Measurements from ENCODE around the gene MALL. TPM values are rescaled to one million over a fixed set of nuclear protein-coding genes. Genes with fewer than 3 reads are reported as not detected.
"Not testable (repeated sequence)": the region's sequence is repeated elsewhere in the genome, so short reads cannot be mapped to it uniquely, and the experiment has no call there.

The MALL gene
- total RNA-seq, 1 experiment from 2014 or later, result 0.10 TPM

DNA sequence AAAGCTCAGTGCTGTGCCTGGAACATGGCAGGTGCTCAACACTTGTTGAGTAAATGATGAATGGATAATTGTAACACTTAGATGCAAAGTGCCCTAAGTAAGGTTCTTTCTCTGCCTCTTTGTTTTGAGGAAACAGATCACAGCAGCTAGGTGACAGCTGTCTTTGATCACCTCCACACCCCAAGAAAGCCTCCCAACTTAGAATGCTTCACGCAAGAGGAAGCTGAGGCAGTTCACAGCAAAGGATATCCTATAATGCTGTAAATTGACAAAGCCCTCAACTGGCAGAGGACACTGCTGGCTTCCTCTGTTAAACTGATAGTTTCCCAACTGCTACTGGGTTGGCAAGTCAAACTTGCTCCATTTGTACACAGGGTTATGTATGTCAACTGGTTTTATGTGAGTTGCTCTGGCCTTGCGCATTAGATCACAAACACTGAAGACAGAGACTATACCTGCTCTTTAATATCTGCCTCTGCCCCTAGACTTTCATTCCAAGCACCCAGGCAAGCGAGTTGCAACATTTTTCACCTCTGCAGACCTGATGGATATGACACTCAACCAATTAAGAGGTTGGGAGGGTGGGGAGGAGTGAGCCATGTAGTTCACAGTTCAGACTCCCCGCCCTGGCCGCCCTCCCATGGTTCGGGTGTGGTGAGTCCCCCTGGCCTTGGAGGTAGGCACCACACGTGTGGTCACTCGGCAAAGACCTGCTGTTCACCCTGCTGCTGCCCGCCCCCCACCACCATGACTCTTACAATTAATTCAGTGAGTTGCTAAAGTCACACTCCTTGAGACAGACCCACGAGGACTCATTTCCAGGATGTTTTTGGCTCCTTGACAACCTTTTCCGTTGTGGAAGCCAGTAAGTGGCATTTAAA, 4.8 kb upstream of the MALL start:
- no peak for DNase-seq (ENCODE audit: low spot score)

DNA sequence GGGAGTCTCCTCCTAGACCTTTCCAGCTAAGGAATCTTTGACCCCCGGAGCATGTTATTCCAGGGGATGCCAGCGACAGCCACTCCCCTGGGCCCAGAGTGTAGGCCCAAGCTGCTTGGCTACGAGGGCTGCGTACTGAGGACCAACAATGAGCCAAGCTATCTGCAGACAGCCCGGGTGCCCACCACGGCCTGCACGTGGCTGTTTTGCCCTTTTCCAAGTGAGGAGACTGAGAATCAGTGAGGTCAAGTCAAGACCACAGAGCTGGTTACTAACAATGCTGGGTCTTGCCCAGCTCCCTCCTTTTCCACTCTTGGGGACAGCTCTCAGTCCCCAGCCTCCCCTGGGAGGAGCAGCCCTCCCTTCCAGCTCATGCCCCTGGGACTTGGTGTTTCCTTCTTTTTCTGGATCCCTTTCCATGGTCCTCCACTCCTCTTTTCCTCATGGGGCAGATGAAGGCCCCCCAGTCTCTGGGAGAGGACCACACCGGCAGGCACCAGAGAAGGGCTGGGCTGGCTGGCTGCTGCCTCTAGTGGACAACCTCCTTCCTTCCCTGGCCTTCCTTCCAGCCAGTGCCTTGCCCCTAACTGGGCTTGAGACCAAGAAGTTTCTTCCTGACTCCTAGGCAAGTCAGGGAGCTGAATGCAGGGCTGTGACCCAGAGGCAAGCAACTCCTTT, 550 bp upstream of the MALL start:
- peak; percentile 43 for DNase-seq (ENCODE audit: low spot score)

DNA sequence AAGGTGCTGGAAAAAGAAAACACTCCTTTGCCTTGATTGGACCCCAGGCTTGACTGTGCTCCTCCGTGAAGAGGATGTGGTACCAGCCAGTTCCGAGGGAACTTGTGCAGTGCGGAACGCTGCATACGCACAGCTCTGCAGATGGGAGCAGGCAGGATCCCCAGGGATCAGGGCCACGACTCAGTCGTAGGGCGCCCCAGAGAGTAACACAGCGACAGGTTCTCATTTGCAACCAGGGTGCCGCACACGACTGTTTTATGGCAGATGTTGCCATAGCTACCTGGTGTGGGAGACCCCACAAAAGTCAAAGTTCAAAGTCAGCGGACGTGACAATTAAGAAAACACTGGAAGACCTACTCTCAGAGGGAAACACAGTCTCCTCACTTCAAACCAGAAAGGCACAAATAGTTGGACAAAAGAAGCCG, 779 bp downstream of the MALL start:
- no peak for DNase-seq (ENCODE audit: low spot score)

DNA sequence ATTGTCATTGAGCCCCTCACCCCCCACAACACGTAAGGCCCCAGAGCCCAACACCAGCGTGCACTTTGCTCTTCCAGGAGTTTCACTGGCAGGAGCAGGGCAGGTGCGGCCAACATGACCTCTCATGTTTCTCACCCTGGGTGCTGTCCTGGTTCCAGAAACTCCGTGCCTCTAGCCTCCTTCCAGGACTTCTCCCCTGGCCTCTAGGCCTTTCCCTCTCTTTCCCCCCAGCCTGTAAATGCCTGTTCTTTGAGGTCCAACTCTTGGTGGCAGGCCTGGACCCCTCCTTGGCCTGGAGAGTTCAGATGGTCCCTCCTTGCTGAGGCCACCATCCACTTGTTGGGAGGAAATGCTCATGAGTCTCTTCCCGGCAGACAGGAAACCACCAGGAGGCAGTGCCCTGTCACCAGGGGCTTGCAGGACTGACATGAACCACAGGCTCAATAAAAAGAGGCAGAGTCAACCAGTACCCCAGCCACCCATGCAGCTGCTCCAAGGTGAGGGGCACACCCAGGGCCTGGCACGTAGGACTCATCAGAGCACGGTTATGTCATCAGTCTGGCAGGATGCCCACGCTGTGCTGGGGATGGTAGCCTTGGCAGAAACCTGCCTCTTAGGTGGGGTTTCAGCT, 1.5 kb downstream of the MALL start:
- DNase-seq (ENCODE audit: low spot score), result peak; percentile 33

DNA sequence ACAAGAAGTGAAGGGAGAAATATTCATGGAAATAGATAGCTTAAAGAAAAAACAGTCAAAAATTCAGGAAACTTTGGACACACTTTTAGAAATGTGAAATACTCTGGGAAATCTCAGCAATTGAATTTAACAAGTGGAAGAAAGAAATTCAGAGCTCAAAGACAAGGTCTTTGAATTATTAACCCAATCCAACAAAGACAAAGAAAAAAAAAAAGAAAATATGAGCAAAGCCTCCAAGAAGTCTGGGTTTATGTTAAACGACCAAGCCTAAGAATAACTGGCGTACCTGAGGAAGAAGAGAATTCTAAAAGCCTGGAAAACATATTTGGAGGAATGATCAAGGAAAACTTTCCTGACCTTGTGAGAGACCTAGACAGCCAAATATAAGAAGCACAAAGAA, 7.3 kb downstream of the MALL start:
- DNase-seq (ENCODE audit: low spot score), result not testable (repeated sequence)

DNA sequence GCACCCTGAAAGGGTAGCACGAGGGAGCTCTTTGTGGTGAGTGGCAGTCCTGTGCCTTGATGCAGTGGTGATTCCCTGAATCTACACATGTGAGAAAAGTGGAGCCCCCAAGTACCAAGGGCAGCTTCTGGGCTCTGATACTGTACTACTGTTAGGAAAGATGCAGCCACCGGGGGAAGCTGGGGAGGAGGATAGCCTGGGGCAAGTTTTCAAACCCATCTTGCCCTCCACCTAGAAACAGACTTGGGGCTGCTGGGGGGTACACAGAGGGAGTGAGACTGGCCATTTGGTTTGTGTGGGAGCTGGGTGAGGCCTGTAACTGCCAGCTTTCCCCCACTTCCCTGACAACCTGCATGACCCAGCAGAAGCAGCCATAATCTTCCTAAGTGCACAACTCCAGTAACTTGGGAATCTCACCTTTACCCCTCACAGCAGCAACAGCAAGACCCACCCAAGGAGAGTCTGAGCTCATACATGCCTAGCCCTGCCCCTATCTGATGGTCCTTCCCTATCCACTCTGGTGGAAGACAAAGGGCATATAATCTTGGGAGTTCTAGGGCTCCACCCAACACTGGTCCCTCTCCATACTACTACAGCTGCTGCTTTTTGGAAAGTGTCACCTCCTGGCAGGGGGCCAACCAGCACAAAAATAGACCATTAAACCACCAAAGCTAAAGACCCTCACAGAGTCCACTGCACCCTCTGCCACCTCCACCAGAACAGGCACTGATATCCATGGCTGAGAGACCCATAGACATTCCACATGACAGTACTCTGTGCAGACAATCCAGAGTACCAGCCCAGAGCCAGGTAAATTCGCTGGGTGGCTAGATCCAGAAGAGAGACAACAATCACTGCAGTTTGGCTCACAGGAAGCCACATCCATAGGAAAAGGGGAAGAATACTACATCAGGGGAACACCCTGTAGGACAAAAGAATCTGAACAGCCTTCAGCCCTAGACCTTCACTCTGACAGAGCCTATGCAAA, 8.2 kb downstream of the MALL start:
- no peak for DNase-seq (ENCODE audit: low spot score)

DNA sequence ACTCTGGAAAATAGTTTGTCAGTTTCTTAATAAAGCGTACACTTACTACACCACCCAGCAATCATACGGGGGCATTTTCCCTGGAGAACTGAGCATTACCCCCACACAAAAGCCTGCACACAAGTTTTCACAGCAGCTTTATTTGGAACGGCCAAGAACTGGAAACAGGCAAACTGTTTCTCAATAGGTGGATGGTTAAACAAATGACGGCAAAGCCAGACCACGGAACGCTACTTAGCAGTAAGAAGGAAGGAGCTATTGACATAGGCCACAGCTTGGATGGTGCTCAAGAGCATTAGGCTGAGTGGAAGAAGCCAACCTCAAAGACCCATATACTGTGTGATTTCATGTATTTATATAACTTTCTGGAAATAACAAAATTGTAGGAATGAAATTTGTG, 9.0 kb downstream of the MALL start:
- DNase-seq (ENCODE audit: low spot score), result peak; percentile 97

DNA sequence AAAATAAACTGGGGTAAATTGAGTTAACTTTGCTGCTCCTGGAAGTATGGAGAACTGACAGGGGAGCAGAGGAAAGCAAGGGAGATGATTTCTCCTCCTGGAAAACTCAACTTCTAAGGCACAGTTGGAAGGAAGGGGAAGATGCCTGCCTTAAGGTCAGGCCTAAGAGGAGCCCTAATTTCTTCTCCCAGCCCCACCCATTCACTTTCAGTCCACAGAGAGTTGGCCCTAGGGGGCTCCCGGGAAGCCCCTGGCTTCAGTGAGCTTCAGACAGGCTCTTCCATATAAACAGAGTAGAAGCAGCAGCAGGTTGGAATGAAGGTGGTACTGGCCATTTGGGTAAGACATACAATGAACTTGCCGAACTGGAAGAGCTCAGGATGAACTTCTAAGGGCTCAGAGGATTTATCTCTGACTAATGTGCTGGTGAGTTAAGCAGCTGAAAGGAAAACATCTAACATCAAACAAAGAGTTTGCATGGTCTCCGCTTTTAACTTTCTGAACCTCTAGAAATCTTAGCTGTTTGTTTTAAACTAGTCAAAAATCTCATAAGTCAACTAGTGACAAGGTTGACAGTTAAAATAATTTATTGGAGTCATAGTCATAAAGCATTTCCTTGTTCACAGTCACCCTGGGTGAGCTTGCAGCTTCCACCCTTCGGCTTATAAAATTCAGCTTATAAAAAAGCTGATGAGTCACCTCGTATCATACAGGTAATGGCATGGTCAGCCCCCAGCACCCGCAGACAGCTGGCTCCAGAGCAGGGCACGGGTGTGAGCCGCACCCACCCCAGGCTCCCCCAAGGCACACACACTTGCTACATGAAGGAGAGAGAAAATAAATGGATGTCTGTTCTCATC, 9.8 kb downstream of the MALL start:
- peak; percentile 87 for DNase-seq (ENCODE audit: low spot score)

DNA sequence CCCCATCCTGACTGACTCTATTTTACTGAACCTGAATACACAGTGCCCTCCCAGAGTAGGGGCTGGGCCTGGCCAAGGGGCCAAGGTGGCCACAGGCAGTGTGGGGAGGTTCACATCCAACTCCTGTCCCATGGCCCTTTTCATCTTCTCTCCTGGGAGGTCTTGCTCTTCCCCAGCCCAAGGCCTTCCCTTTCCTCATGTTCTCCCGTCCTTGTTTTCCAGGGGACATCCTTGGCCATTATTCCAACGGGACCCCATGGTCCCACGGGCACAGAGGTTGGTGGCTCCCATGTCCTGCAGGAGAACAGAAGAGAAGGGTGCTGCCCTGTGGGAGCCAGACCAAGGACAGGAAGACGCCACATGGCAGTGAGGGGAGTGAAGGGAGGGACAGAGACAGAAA, 10.4 kb downstream of the MALL start:
- no peak for DNase-seq (ENCODE audit: low spot score)

DNA sequence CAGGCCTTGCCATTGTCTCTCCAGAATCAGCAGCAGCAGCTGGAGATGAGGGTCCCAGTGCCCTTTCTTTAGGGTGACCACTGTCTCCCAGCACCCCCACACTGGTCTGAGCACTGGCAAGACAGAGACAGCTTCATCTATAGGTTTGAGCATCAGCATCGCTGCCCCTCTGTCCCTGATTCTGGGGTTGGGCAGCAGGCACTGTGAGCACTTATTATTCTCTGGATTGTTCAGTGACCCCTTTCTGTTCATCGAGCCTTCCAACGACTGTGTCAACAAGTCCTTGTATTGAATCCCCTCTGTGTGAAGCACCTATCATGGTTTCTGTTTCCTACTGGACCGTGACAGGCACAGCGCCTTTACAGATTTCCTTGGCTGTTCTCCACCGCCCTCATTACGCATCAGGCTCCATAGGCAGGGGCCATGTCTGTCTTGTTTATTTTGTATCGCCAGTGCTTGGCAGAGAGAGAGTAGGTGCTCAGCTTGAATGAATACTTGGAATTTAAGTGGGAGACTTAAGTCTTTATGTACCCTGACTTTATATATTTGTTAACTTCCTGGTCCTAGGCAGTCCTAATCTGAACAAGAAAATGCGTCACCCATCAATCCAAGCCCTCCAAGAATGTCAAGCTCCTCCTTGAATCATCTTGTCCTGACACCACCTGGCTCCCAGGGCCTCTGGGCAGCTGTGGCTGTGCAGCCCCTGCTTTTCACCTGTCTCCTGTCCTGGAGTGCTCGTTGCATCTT, 11.4 kb downstream of the MALL start:
- no peak for DNase-seq (ENCODE audit: low spot score)

DNA sequence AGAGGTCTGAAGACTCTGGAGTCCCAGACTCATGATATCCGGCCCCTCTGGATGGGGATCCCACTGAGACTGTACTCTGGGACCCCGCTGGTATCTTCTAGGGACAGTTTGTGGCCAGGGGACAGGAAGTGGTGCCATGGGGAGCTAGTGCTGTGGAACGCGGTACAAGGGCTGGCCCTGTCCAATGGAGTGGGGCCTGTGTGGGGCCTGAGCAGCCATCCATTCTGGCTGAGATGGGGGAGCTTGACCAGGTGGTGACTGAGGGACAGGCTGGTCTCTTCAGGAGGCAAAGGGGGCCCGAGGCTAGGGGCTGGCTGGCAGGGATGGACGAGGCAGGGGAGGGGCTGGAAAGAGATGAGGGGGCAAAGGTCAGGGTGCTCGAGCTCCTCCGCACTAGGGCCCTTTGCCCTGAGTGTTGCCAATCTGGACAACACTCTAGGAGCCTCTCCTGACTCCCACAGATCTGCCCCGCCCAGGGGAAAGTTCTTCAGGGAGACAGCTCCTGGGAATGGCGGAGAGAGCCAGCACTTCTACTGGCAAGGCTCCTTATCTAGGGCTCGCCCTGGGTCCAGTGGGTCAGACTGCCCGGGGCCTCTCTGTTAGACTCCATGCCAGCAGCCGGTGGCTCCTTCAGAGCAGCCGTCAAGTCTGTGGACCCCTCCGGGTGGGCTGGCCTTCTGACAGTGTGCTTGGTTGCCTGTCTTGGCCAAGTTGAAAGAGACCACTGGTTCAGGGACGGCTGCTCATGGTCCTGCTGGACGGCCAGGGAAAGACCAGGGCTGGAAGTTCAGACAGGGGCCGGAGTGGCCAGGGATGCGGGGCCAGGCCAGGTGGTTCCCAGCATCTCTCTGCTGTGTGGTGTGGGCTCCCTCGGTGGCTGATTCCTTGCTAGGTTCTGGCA, 12.3 kb downstream of the MALL start:
- no peak for DNase-seq (ENCODE audit: low spot score)

DNA sequence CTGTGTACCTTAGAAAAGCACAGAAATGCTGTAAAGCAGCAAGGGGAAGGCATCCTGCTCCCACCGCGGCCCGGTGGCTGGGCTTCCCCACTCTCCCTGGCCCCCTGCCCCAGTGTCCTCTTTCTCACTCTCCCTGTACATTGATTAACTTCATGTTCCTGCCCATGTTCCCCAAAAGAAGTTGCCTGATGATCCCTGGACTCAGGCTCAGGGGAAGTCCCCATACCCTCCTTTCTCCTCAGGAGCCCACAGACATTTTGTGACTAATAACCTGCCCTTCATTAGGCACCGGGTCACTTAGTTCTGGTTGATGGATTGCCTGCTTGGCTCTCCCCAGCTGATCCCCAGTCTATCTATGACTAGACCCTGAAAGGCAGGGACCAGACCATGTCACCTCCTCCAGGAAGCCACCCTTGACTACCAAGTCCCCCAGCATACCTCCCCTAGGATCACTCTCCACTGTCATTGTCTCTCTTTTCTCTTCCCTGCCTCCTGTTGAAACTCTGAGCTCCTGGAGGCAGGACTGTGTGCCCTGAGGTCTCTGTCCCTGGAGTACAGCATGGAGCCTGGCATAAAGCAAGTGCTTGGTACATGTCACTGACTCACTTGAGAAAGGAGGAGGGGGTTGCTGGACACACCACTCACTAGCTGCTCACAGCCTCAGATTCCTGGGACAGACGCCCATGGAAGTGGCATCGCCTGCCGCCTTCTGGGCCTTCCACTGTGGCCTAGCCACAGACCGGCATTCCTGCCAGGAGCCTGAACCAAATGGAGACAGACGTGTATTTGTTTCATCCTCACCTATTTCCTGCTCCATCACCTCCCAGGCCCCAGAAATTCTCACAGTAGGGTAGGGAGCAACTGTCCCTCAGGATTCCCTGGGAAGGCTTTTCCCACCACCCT, 13.5 kb downstream of the MALL start:
- DNase-seq (ENCODE audit: low spot score), result peak; percentile 30

DNA sequence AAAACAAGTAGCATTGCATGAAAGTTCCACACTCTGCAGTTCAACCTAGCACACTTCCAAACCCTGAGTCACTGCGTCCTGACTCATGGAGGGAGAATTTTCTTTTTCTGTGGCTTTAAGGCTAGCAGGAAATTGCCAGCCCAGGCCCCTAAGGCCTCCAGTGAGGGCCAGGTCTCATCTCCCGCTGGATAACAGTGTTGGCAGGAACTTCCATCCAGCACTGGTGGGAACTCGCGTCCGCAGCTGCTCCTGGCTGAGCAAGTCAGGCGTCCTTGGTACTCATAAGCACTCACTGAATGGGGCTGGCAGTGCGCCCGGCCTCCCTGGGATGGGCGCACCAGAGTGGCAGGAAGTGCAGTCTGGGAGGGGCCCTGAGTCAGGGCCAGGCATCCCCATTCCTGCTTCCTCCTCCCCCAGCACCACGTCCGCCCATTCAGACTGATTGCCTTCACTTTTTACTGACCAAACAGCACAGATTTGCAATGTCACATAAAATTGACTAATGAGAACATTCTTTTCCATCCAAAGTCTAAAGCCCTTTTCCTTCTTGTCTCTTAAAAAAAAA, 14.3 kb downstream of the MALL start:
- DNase-seq (ENCODE audit: low spot score), result peak; percentile 99

DNA sequence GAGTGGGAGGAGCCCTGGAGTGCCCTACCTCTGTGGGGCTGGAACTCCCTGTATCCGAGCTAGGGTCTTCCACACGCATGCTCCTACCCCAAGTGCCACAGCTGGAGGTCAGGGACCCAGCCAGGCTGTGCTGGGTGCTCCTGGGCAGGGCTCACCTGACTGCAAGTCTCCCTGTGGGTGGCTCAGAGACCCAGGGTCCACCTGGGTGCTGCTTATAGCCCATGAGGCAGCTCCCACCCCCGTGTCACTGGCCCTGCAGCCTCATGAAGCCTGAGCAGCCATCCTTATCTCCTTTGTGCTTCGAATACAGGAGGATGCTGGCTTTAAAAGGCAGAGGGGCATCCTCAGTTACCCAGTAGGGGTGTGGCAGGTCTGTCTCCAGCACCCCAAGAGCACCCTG, 14.7 kb downstream of the MALL start:
- not testable (repeated sequence) for DNase-seq (ENCODE audit: low spot score)

DNA sequence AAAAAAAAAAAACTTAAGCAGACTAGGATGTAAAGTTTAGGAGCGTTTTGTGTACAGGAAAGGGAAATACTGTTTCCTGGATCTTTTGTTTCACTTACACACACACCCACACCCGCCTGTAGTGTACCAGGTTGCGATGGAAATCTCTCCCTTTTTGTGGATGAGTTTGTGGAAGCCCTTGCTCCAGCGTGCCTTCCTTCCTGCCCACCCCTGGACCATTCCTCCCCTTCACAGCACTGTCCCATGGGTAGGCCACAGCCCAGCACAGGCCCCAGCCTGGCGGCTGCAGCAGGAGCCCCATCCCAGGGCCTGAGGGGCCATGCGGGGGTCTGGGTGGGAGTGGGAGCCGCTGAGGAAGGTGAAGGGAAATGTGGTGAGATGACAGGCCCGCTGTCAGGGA, 15.1 kb downstream of the MALL start:
- no peak for DNase-seq (ENCODE audit: low spot score)

DNA sequence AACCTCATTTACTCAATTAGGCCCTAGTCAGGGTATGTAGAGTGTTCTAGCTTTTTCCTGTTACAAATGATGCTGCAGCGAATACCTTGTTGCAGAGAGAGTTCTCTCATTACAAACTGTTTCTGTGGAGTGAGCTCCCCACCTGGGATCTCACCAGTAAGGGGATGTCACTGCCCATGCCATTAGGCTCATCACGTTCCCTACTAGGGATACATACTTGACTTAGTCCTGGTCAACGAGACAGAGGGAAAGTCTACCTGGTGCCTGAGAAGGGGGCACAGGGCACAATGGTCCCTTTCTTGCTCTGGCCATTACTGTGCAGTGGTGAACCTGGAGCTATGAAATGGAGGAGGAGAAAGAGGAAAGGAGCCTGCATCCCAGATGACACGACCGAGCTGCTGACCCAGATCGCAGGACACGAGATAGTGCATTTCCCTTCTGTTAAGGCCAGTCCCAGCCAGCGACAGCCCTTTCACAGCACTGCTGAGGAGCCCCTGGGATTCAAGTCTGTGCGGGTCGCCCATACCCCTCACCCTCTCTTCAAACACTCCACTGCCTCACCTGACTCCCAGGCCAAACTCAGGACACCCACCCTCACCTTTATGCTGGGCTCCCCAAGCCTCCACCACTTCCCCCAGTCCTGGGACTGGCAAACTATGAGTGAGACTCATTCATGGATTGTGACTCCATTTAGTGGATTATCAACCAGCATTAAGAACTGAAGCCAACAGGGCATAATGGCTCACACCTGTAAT, 16.0 kb downstream of the MALL start:
- no peak for DNase-seq (ENCODE audit: low spot score)

DNA sequence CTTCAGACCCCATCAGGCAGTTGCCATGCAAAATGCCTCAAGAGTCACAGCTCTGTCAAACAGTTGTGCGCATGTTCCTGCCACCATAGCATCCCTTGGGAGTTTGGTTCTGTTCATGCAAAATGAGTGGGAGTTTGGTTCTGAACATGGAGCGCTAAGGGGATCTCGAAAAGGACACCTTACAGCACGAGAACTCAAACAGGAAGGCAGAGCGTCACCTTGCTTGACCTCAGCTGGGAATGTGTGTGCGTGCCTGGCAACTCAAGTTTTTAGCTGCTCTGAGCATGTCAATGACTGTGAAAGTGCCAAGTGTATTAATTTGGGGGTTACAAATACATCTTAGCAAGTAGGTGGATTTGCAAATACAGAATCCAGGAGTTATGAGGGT, 16.6 kb downstream of the MALL start:
- DNase-seq (ENCODE audit: low spot score), result no peak

Data from H4 (cell line).